Measurements from ENCODE around the gene H2BW1.
"Not testable (repeated sequence)": the region's sequence is repeated elsewhere in the genome, so short reads cannot be mapped to it uniquely, and the experiment has no call there.

The H2BW1 gene

DNA sequence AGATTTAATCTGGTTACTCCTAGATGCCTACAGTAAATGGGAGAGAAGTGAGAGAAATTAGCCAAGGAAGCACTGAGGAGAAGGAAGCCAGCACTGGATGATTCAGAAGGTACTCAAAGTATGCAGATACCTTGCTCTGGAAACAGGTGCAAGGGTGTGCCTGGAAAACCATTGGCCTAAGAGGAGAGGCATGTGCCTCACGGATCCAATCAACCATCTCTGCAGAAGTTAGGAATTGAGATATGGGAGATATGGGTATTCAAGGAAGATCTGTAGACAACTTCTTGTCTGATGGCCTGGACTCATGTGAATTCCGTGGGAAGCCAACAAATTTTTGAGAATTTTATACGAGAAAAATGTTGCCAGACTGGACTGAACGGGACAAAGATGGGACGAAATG, 4.7 kb downstream of the H2BW1 start:
- Histone ChIP-seq H3K9me3 (ENCODE audit: control insufficient read depth, low read length) (no peaks in the 10 kb centered on the region), H3K27me3 (replicated peaks; ENCODE audit: control insufficient read depth, insufficient read depth, low read length, poor library complexity, severe bottlenecking) (no peaks in the 10 kb centered on the region), H3K36me3 (ENCODE audit: control insufficient read depth, insufficient read depth, low read length) (no peaks in the 10 kb centered on the region), H3K4me1 (ENCODE audit: control insufficient read depth, insufficient read depth, low read length, poor library complexity, severe bottlenecking) (no peaks in the 10 kb centered on the region), H3K4me3 (ENCODE audit: insufficient read depth, low read depth, low read length, poor library complexity, severe bottlenecking) (no peak overlapping the region), H3K27ac (ENCODE audit: insufficient read depth, low read length, poor library complexity, severe bottlenecking) (no peak overlapping the region)
- DNase-seq: no peak

DNA sequence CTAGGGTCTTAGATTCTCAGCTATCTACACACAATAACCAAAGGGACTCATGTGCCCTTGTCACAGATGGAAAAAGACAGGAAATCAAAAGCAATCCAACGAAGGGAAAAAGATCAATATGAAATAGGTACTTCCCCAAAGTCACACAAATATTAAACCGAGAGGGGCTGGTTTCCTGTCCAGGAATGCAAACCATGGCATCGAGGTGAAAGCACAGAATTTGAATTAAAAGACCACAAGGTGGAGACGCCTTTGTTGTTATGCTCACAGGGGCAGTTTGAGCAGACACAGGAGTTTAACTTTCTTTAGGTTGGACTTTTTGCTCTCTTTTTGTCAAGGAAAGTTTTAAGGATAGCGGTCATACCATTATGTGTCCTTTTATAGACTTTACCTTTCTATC, 14.3 kb downstream of the H2BW1 start:
- Histone ChIP-seq H3K9me3 (ENCODE audit: control insufficient read depth, low read length) (no peaks in the 10 kb centered on the region), H3K36me3 (ENCODE audit: control insufficient read depth, insufficient read depth, low read length) (no peaks in the 10 kb centered on the region), H3K4me3 (ENCODE audit: insufficient read depth, low read depth, low read length, poor library complexity, severe bottlenecking) (no peak overlapping the region), H3K4me1 (ENCODE audit: control insufficient read depth, insufficient read depth, low read length, poor library complexity, severe bottlenecking) (no peaks in the 10 kb centered on the region), H3K27ac (ENCODE audit: insufficient read depth, low read length, poor library complexity, severe bottlenecking) (no peak overlapping the region), H3K27me3 (replicated peaks; ENCODE audit: control insufficient read depth, insufficient read depth, low read length, poor library complexity, severe bottlenecking) (no peaks in the 10 kb centered on the region)
- DNase-seq: no peak

DNA sequence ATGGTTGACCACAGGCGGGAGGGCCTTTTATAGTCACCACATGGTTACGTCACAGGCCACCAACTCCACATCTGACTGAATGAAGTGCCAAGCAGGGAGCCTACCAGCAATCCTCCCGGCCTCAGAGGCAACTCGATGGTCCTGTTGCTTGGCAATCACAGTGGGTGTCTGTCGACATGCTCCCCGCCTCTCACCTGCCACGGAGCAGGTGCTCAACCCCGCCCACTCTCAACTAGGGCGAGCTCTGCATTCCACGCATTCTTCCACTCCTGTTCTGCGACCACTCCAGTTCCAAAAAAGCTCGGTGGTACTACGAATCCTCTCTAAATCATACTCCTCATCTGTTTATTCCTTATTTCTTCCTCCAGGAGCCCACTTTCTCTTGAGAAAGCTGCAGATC, 30.0 kb downstream of the H2BW1 start:
- not testable (repeated sequence) for DNase-seq; H3K27me3 ChIP-seq (replicated peaks; ENCODE audit: control insufficient read depth, insufficient read depth, low read length, poor library complexity, severe bottlenecking); H3K4me1 ChIP-seq (ENCODE audit: control insufficient read depth, insufficient read depth, low read length, poor library complexity, severe bottlenecking); H3K36me3 ChIP-seq (ENCODE audit: control insufficient read depth, insufficient read depth, low read length); H3K9me3 ChIP-seq (ENCODE audit: control insufficient read depth, low read length); H3K4me3 ChIP-seq (ENCODE audit: insufficient read depth, low read depth, low read length, poor library complexity, severe bottlenecking); H3K27ac ChIP-seq (ENCODE audit: insufficient read depth, low read length, poor library complexity, severe bottlenecking)

DNA sequence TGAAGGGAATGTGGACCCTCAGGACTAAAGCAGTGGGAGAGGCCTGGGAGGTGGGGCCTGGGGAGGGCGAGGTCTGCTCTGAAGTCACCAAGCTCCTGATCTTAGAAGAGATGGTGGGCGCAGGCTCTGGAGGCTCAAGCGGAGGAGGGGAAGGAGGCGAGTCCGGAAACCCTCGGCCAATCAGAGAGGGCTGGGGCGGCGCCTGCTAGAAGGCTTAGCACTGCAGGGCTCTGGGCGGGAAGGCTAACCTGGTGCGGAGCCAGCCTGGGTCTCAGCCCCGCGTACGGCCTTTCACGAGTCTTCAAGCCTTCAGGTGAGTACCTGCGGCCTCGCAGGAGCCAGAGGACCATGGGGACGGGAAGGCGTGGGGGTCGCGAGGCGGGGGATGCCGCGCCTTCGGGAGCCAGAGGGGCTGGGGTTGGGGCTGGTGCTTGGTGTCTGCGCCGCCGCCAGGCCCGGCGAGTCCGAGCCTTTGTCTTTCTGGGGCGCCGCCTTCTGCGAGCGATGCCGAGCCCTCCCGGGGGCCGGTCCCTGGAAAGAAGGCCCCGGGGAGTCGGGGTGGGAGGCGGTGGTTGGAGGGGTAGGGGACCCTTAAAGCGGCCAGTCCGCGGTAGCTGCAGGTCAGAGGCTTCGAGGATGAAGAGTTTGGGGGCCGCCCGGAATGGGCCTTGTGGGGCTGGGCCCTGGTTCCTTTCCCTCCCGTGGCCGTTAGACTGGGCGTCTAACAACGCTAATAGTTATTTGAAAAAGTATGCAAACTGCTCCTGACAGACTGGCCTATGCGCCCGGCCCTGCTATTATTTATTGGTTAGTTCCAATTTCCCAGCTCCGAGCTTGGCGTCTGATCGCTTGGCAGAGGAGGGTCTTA, 50.9 kb downstream of the H2BW1 start, which contains the start of gene TMSB15B:
Gene TMSB15B, plus strand, starts transcription at position 217 of the 868 bp plus-strand sequence.
- H3K27me3 ChIP-seq (replicated peaks; ENCODE audit: control insufficient read depth, insufficient read depth, low read length, poor library complexity, severe bottlenecking); H3K36me3 ChIP-seq (ENCODE audit: control insufficient read depth, insufficient read depth, low read length); H3K27ac ChIP-seq (ENCODE audit: insufficient read depth, low read length, poor library complexity, severe bottlenecking); H3K9me3 ChIP-seq (ENCODE audit: control insufficient read depth, low read length); DNase-seq; H3K4me3 ChIP-seq (ENCODE audit: insufficient read depth, low read depth, low read length, poor library complexity, severe bottlenecking); H3K4me1 ChIP-seq (ENCODE audit: control insufficient read depth, insufficient read depth, low read length, poor library complexity, severe bottlenecking): not testable (repeated sequence)

Measured in effector memory CD4-positive, alpha-beta T cell (primary cell).